HG02610 (cell line): Measurements from ENCODE around the gene MYBPC3.

Experiments used
- ATAC-seq: cut with Tn5 transposase; IDR thresholded peaks from one replicate; pipeline ENCODE4 v1.9.1; 2021; ENCODE audit warnings: mild to moderate bottlenecking, moderate library complexity; ENCODE audit not compliant: unreplicated experiment

The MYBPC3 gene

GRCh38 chr11:47387944-47388696 lies 35.6 kb upstream of the MYBPC3 start:
- ATAC-seq, result no peak

DNA sequence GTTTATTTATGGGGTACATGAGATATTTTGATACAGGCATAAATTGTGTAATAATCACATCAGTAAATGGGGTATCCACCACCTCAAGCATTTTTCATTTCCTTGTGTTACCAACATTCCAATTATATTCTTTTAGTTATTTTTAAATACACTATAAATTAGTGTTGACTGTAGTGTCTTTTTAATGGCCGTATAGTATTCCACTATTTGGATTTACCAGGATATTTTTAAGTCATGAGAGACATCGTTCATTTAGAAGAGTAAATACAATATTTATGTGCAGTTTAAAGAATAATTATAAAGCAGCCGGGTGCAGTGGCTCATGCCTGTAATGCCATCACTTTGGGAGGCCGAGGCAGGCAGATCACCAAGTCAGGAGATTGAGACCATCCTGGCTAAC lies 32.0 kb upstream of the MYBPC3 start:
- no peak for ATAC-seq

GRCh38 chr11:47383071-47383470 lies 30.6 kb upstream of the MYBPC3 start:
- ATAC-seq, result no peak

DNA sequence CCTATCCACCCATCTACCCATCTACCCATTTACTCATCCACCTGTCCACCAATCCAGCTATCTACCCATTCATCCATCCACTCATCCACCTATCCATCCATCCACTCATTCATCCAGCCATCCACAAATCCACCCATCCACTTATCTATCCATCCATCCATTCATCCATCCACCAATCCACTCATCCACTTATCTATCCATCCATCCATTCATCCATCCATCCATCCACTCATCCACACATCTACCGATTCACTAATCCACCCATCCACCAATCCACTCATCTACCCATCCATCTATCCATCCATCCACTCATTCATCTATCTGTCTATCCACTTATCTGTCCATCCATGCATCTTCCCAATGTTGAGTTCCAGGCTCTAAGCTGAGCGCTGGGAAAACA lies 27.6 kb upstream of the MYBPC3 start:
- ATAC-seq, result no peak

DNA sequence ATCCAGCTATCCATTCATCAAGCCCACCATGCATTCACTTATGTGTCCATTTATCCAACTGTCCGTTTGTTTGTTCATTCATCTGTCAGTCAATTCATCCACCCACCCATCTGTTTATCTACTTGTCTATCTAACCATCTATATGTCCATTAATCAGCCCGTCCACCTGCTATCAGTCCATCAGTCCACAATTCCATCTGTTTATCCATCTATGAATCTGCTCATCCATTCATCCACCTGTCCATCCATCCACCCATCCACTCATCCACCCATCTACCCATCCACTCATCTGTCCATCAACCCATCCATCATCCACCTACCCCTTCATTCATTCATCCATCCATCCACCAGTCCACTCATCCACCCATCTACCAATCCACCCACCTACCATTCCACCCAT lies 26.8 kb upstream of the MYBPC3 start:
- no peak for ATAC-seq

DNA sequence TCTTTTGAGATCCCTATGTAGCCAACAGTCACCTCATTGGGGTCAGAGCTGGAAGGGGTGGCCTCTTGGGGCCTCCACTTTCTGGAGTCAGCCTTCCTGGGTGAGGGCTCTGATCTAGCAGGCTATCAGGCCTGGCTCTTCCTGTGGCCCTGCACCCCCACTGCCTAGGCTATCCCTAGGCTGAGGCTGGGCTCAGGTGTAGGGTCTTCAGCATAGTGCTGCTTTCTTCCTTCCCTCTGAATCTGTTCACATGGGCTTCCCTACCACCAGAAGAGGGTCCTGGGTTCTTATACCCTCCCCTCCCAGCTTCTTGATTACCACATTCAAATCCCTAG lies 26.3 kb upstream of the MYBPC3 start:
- peak; percentile 2 for ATAC-seq

DNA sequence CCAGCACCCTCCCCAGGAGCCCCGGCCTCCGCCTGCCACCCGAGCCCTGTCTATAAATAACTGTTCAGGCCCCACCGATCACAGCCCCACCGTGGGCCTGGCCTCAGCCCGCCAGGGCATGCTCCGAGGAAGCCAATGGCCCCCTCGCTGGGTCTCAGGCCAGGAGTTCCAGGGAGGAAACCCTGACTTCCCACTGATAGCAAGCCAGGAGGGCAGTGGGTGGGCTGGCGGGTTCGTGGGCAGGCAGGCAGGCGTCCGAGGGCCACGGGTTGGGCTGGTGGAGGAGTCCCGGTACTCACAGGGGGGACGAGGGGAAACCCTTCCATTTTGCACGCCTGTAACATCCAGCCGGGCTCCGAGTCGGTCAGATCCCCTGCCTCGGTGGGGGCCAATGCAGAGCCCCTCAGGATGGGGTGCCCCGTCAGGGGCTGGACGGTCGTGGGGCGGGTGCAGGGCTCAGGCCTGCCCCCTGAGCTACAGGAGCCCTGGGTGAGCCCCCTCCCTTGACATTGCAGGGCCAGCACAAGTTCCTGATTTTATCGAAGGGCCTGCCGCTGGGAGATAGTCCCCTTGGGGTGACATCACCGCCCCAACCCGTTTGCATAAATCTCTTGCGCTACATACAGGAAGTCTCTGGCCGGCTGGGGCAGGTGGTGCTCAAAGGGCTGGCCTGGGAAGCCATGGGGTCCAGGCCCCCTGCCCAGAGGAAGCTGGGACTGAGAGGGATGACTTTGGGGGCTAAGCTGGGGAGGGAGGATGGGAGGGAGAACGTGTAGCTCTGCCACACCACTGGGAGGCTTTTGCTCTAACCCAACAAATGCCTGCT lies 25.7 kb upstream of the MYBPC3 start, which contains the start of gene SPI1:
TSS of gene SPI1 (minus strand) at position 538 of the 826 bp plus-strand sequence. CDS start at position 344, 194 bp downstream.
- peak; percentile 83 for ATAC-seq

DNA sequence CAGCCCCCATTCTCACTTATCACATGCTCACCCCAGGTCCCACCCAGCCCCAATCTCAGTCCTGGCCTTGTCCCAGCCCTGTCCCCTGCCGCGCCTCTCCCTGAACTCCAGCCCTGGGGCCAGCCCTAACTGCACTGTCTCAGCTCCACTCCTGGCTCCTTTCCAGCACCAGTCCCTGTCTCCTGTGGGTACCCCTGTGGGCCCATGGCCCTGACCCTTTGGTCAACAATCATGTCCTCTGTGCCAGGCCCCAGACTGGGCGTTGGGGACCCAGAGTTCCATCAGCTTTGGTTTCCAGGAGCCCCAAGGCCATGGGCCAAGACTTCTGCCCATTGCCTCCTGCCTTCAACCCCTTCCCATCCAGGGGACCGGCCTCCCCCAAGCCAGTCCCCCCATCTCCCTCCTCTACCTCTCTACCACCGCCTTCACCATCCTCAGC lies 25.1 kb upstream of the MYBPC3 start:
- no peak for ATAC-seq

DNA sequence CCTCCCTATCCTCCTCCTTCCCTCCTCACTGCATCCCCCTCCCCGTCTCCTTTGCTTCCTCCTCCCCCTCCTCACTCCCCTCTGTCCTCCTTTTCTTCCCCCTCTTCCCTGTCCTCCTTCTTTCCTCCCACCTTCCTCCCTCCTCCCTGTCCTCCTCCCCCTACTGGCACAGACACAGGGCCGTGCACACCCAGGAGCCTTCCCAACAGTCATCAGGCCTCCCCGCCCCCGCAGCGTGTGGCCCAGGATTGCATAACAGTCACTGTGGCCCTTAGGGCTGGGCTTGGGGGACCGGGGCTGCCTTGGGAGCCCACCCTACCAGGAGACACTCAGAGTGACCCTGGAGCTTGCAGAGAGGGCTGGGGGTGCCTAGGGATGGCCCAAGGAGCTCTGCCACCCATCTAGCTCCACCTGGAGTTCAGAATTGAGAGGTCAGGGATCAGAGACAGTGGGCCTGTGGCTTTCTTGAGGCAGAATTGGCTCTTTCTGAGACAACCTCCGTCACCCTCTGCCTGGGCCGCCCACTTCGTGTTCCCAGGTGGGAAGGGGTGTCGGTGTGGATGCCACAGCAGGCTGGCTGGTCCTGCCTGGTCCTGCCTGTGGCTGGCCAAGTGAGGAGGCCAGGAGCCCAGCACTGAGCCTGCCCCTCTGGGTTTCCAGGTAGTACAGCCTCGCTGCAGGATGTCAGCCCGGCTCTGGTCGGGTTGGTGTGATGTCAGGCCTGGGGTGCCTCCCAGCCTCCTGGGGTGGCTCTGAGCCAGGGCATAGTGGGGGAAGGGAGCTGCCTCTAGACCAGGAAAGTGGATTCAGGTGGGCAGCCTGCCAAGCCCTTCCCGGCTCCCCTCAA lies 24.2 kb upstream of the MYBPC3 start:
- ATAC-seq, result no peak

GRCh38 chr11:47376107-47376524 lies 23.6 kb upstream of the MYBPC3 start:
- ATAC-seq, result no peak

DNA sequence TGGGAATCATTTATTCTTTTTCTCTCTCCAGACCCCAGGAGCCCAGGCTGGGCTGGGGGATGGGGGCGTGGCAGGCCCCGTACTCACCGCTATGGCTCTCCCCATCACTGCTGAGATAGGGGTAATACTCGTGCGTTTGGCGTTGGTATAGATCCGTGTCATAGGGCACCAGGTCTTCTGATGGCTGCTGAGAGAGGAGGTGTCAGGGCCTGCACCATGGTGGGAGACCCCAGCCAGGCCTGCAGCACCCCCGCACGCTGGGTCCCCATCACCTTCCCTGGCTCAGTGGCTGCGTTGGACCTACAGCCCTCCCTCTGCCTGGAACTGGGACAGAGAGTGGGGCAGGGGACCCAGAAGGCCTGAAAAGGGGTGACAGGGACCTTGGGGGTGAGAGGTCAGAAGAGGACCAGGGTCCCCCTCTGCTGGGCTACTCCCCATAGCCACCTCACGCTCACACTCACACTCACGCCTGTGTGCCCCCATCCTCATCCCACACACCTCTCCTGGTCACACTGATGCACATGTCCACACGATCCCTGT lies 23.1 kb upstream of the MYBPC3 start:
- no peak for ATAC-seq

GRCh38 chr11:47375020-47375419 lies 22.5 kb upstream of the MYBPC3 start:
- ATAC-seq, result no peak

- ATAC-seq, result no peak
Observed at GRCh38 chr11:47374720-47375019, 22.2 kb upstream of the MYBPC3 start.

GRCh38 chr11:47373876-47374719 lies 21.6 kb upstream of the MYBPC3 start:
- peak; percentile 43 for ATAC-seq

DNA sequence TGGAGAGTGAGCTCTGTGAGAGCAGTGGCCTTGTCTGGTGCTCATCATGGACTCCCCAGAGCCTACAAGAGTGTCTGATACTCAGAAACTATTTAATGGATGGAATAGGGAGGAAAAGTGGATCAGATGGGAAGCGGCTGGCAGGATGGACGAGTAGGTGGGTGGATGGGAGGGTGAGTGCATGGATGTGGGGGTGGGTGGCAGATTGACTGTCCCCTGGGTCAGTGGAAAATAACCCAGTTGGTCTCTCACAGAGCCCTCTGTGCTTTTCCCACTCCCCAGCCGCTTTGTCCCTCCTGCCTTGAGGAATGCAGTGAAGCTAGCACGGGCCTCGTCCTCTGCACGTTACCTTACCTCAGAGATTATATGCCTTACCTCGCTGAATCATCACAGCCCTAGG lies 19.9 kb upstream of the MYBPC3 start:
- no peak for ATAC-seq

DNA sequence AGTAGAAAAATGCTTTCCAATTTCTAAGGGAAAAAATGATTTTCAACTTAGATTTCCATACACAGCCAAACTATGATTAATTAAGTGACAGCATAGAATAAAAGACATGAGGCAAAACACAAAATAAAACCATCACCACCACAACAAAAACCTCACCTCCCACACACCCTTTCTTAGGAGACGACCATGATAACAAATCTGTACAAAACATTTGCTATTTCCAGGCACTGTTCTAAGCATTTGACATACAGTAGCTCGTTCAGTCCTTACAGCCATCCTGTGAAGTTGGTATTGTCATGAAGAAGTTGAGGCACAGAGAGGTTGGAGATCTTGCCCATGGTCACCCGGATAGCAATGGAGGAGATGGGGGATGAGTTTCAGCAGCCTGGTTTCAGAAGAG lies 17.2 kb upstream of the MYBPC3 start:
- no peak for ATAC-seq

- ATAC-seq, result no peak
Observed at GRCh38 chr11:47366020-47366490, 13.6 kb upstream of the MYBPC3 start.

DNA sequence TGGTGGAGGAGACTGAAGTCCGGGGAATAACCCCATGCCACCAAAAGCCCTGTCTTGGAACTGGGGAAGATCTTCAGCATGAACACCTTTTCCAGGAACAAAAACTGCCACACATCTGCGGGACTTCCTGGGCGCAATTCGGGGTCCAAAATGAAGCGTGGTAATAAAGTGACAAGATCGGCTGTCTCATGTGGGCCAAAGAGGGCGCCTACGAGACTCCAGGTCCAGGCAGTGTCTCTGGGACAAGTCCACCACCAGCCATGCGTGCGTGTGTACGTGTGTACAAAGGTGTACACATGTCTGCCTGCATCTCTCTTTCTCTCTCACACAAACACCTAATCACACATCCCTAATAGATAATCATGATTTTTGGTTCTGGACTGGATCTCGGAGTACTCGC lies 8.9 kb upstream of the MYBPC3 start:
- ATAC-seq, result no peak

GRCh38 chr11:47360341-47360740 lies 7.8 kb upstream of the MYBPC3 start:
- ATAC-seq, result no peak

GRCh38 chr11:47359586-47359985 lies 7.1 kb upstream of the MYBPC3 start:
- no peak for ATAC-seq
